GM21360 (cell line): ENCODE results near the gene DPP9.
A peak's percentile ranks its signal among the peaks of the same experiment; 100 is the strongest.
"Not testable (repeated sequence)": the region's sequence is repeated elsewhere in the genome, so short reads cannot be mapped to it uniquely, and the experiment has no call there.

Experiments used
- ATAC-seq: cut with Tn5 transposase; IDR thresholded peaks from one replicate; pipeline ENCODE4 v1.9.1; 2021; ENCODE audit warnings: mild to moderate bottlenecking, moderate library complexity; ENCODE audit not compliant: unreplicated experiment

Gene DPP9

DNA sequence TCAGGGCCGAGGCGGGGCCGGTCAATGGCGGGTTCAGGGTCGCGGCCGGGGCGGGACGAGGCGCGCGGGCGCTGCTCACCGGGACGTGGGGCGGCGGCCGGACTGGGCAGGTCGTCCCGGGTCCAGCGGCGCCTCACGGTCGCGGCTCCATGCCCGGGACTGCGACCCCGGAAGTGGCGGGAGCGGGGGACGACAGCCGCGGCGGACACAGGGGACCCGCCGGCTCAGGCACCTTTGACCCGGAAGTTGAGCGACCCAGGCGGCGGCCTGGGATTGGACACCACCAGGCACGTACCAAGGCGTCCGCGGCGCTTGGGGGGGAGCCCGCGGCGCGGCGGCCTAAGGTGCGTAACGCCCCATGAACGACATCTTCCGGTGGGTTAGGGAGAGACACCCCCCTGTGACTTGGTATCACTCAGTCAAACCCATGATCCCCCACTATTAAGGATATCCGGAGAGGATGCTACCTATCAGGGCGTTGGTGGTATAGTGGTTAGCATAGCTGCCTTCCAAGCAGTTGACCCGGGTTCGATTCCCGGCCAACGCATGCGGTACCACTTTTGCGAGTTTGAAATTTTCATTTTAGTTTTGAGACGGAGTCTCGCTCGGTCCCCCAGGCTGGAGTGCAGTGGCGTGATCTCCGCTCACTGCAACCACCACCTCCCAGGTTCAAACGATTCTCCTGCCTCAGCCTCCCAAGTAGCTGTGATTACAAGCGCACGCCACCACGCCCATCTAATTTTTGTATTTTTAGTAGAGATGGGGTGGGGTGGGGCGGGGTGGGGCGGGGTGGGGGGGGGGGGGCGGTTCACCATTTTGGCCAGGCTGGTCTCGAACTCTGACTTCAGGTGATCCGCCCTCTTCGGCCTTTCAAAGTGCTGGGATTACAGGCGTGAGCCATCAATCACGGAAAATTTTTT lies at the start of gene DPP9:
Gene DPP9 (minus strand): TSS at position 248 of the 920 bp plus-strand sequence. CDS start 3,936 bp downstream, outside the sequence.
- ATAC-seq = peak; percentile 86

- no peak for ATAC-seq
These were observed 49.5 kb upstream of the DPP9 start for GRCh38 chr19:4773047-4773640.

DNA sequence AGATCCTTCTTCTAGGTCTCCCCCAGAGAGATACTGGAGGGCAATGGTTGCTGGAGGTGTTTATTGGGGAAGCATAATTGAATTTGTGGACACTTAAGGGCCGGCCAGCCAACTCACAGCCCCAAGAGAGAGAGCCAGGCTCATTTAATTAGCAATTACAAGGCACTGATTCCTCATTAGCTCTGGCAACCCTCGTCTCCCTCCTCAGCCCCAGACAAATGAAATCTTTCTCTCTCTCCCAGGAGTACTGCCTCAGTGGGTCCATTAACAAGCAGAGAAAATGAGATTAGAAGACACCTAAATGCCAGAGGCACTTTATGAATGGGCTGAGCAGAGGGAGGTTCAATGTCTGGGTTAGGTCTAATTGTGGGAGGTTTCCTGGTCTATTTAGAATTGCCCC lies 48.9 kb upstream of the DPP9 start:
- ATAC-seq = no peak

DNA sequence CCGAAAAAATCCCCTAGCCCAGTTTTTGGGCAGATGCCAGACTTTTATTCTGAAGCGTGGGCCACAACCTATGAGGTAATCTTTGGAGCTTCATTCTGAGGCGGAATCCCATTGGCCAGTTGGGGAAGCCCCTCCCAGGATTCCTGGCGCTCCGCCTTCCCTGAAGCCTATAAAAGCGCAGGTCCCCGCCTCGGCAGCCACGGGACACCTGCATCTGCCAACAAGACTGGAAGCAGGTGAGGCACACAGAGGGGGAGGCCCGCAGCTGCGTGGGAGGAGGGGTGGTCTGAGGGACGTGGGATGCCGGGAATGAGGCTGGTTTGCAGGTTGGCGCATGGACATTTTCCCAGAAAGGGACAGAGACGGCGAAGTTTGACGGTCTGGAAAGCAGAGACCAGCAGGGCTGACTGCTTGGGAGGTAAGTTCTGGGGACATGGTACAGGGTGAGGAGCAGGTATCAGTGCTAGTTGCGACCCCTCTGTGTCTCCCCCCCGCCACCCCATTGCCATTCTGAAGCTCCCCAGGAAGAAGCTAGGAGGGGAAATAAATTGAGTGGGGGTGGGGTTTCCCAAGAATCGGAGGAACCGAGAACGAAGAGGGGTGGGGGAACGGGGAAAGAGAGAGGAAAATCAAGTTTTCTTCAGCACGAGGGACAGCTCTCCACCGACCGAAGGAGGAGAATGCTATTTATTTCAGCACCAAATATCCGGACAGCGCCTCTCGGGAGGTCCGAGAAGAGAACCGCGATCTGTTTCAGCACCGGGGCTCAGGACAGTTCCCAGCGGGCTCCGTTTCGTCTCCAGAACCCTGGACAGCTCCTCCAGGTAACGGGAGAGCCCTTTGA lies 45.5 kb upstream of the DPP9 start:
- ATAC-seq = no peak

DNA sequence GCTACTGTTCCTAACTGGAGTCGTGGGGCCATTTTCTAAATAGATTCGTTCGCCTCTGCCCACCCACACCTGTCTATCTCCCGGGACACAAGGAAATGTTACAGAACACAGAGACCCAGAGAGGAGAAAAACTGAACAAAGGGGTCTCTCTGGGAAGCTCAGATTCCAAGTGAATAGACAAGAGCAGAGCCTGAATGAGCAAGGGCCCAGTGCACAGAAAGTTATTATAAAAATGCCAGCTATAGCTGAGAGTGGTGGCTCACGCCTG lies 40.7 kb upstream of the DPP9 start:
- no peak for ATAC-seq

DNA sequence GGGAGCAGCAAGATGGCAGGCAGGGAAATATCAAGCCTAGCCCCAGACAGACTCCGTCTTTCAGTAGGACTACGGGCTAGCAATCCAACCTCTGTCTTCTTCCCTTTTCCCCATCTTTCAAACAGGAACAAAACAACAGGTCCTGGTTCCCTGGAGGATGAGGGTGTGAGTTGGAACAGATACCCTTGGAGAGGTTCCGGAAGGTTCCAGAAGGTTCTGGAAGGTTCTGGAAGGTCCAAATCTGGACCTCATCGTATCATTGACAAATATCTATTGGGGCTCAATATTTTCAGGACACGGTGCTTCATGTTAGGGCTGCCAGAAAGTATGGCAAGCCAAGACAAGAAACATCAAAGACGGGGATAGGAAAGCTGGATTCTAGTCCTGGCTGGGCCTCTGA lies 39.4 kb upstream of the DPP9 start:
- no peak for ATAC-seq

- ATAC-seq = no peak
These were observed 36.6 kb upstream of the DPP9 start for GRCh38 chr19:4760285-4760650.

- no peak for ATAC-seq
These were observed 36.0 kb upstream of the DPP9 start for GRCh38 chr19:4759388-4760284.

GRCh38 chr19:4758659-4759058 lies 35.0 kb upstream of the DPP9 start:
- ATAC-seq = no peak

DNA sequence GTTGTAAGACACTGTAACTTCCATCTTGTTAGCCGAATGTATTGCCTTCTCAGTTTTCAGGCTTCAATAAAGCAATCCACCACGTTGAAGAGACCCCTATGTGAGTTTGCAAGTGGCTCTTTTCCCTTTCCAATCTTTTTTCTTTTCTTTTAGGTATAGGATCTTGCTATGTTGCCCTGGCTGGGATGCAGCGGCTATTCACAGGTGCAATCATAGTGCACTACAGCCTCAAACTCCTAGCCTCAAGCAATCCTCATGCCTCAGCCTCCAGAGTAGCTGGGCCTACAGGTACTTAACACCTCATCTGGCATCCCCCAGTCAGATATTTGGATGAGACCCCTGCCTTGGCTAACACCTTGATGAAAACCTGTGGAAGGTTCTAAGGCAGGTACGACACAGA lies 34.4 kb upstream of the DPP9 start:
- ATAC-seq = no peak

DNA sequence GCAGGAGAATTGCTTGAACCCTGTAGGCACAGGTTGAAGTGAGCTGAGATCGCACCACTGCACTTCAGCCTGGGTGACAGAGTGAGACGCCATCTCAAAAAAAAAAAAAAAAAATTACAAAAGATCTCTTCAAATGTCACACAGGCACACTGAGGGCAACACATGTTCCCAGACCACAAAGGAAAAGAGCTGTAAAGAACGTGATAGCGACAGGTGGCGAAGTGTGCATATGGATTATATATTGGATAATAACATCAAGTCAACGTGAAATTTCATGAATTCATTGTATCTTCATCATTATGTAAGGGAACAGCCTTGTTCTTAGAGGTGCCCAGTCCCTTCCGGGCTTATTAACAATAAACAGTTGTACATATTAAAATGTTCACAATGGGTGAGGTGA lies 31.8 kb upstream of the DPP9 start:
- no peak for ATAC-seq

DNA sequence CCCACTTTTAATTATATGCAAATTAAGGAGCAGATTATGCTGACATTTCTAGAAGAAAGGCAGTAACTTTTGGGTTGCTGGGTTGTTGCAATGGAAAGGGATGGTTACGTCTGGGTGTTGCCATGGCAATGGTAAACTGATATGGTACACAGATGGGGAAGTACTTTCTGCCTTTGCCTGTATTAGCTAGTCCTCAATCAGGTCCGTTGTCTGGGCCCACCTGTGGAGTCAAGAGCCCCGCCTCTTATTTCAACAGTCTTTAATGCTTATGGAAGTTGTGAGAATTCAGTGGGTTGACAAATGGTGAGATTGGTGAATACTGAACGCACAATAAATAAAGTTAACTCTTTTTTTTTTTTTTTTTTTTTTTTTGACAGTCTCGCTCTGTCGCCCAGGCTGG lies 30.6 kb upstream of the DPP9 start:
- ATAC-seq = no peak

DNA sequence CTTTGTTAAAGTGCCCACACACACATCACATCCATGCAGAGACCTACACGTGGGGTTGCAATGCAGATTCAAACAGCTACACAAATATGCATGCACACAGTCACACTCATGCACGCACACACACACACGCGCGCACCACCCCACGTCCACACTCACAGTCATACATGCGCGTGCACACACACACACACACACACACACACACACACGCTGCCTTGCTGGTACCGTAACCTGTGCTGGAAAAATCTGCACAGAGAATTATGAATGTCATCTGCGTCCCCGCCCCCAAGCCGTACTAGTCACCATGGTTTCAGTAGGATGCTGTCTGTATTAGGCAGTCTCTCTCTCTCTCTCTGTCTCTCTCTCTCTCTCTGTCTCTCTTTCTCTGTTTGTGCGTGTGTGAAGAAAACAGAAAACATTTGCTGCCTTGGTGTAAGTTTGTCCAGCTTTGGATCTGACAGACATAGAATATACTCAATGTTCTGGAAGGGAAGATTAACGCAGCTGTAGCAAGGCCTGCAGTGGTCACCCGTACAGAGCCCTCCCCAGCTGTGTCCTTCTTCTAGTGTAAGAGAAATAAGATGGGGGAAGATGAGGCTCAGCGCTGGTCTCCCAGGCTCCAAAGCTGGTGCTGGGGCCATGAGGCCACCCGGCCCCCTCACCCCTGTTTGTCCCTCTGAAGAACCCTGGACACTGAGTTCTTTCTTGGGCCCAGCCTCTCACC lies 26.4 kb upstream of the DPP9 start:
- no peak for ATAC-seq

DNA sequence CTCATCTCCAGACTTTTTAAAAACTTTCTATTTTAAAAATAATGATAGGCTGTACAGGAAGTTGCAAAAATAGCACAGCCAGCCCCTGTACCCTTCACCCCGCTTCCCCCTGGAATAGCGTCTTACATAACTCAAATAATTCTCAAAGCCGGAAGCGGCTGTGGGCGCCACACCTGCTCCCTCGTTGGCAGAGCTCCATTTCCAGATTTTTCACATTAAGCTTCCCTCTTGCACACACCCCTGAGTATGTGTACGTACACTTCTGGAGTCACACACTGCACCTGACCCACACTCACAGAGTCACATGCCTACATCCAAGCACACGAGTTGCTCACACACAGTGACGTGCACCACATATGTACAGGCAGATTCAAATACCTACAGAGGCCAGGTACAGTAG lies 24.9 kb upstream of the DPP9 start:
- ATAC-seq = no peak

DNA sequence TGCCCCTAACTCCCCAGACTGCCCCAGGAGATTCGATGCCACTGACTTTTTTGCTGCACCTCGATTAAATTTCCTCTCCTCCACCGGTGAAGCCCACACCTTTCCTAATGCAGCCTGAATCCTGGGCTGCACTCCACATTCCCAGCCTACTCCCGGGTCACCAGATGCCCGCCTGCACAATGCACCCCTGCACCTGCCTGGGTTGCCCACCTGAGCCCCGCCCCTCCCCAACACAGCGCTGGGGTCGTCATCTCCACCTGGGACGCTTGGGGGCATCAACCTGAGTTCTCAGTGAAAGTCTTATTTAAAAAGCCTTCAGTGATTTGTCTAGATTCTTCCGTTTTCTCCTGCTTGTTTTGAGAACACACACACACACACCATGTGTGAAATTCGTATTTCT lies 24.5 kb upstream of the DPP9 start:
- ATAC-seq = no peak

- no peak for ATAC-seq
These were observed 22.3 kb upstream of the DPP9 start for GRCh38 chr19:4745986-4746385.

GRCh38 chr19:4745175-4745574 lies 21.5 kb upstream of the DPP9 start:
- not testable (repeated sequence) for ATAC-seq

DNA sequence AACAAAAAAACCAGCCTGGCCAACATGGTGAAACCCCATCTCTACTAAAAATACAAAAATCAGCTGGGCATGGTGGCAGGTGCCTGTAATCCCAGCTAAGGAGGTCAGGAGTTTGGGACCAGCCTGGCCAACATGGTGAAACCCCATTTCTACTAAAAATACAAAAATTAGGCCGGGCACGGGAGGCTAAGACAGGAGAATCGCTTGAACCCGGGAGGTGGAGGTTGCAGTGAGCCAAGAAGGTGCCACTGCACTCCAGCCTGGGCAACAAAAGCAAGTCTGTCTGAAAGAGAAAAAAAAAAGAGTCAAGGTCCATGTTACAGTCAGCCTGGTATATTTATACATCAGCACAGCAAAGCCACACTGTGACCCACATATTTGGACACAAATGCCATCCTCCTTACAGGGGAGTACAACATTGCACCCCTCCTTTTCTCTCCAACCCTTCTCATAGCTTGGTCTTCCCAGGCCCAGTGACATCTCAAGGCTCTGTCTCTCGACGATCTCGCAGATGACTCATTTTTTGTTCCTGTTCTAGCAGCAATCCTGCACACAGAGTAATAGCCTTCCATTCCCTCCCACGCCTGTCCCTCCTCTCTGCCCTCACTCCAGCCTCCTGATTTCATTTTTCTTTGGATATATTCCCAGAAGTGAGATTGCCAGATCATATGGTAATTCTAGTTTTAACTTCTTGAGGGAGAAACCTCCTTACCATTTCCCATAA lies 21.0 kb upstream of the DPP9 start:
- no peak for ATAC-seq
